ENCODE measurements around the gene ADSS1.

The ADSS1 gene

GRCh38 chr14:104689109-104689880 lies 34.7 kb upstream of the ADSS1 start, which contains the start of gene INF2:
TSS of gene INF2 (plus strand) at chr14:104689618. CDS start at chr14:104701366, 11,748 bp downstream.
- TF ChIP-seq ZFX (IDR thresholded peaks at IDR 0.05; ENCODE audit: borderline replicate concordance) (no peak), CTCF (IDR thresholded peaks at IDR 0.05) (no peak)
- H3K27ac ChIP-seq = peak within 1 kb of the TSS; percentile 76

- H3K27ac ChIP-seq = peak overlapping the region; percentile 76
Observed at GRCh38 chr14:104689881-104690711, 33.9 kb upstream of the ADSS1 start.

GRCh38 chr14:104690861-104691455 lies 33.1 kb upstream of the ADSS1 start:
- H3K27ac ChIP-seq = no peak overlapping the region
- TF ChIP-seq CTCF (IDR thresholded peaks at IDR 0.05) (no peak), ZFX (IDR thresholded peaks at IDR 0.05; ENCODE audit: borderline replicate concordance) (no peak)

More at GRCh38 chr14:104689881-104690711, 33.9 kb upstream of the ADSS1 start:
- no peak for TF ChIP-seq ZFX (IDR thresholded peaks at IDR 0.05; ENCODE audit: borderline replicate concordance)
- no peak for TF ChIP-seq CTCF (IDR thresholded peaks at IDR 0.05)

- TF ChIP-seq CTCF (IDR thresholded peaks at IDR 0.05) = no peak
- TF ChIP-seq ZFX (IDR thresholded peaks at IDR 0.05; ENCODE audit: borderline replicate concordance) = no peak
Observed at GRCh38 chr14:104691546-104692260, 32.3 kb upstream of the ADSS1 start.

GRCh38 chr14:104692261-104692938 lies 31.6 kb upstream of the ADSS1 start:
- no peak overlapping the region for H3K27ac ChIP-seq
- TF ChIP-seq CTCF (IDR thresholded peaks at IDR 0.05) = no peak
- TF ChIP-seq ZFX (IDR thresholded peaks at IDR 0.05; ENCODE audit: borderline replicate concordance) = no peak

More at GRCh38 chr14:104691546-104692260, 32.3 kb upstream of the ADSS1 start:
- H3K27ac ChIP-seq = no peak overlapping the region

- H3K27ac ChIP-seq = no peak overlapping the region
- TF ChIP-seq CTCF (IDR thresholded peaks at IDR 0.05) (no peak), ZFX (IDR thresholded peaks at IDR 0.05; ENCODE audit: borderline replicate concordance) (no peak)
Observed at GRCh38 chr14:104692939-104693315, 31.1 kb upstream of the ADSS1 start.
